ENCODE results near the gene GASK1A. TPM values are rescaled to one million over a fixed set of nuclear protein-coding genes. Genes with fewer than 3 reads are reported as not detected.

GASK1A gene
- total and polyA plus RNA-seq, 10 of the 15 experiments (the other 5 are each of a cell fraction or from before 2014, with no cell fraction given): 0.18 TPM; not detected in 9

GRCh38 chr3:43062040-43062563 is 83.0 kb downstream of the GASK1A start:
- ChIA-PET CTCF (no interaction called here), SMC1A (ENCODE audit: uncharacterized antibody, unreplicated experiment) (no interaction called here), RAD21 (ENCODE audit: unreplicated experiment) (no interaction called here), POLR2A (no interaction called here)
- H3K4me2 ChIP-seq (ENCODE audit: control insufficient read depth, insufficient read depth): no peak overlapping the region
- no peak for ATAC-seq
- no TSS peak for BruUV-seq (replicated peaks)
- DNase-seq (ENCODE audit: low read depth, low spot score): no peak
- no peak overlapping the region for H2AFZ ChIP-seq (ENCODE audit: control insufficient read depth, low read depth, low read length)
- no peak overlapping the region for H3K4me3 ChIP-seq
- H3K27ac ChIP-seq (ENCODE audit: control insufficient read depth, insufficient read depth): no peak overlapping the region
- H4K20me1 ChIP-seq (ENCODE audit: control insufficient read depth, insufficient read depth): no peaks in the 10 kb centered on the region
- no peaks in the 10 kb centered on the region for H3K27me3 ChIP-seq (replicated peaks in 1 of 2; ENCODE audit: control insufficient read depth in 2 of 2, insufficient read depth in 2 of 2, low read length in 1 of 2)
- no peaks in the 10 kb centered on the region for H3K4me1 ChIP-seq (ENCODE audit: control insufficient read depth, insufficient read depth, low read length)
- no peaks in the 10 kb centered on the region for H3K36me3 ChIP-seq (ENCODE audit: control insufficient read depth in 2 of 2, insufficient read depth in 2 of 2, low read length in 1 of 2)
- intact Hi-C loops (cut with micrococcal nuclease; ENCODE audit: unreplicated experiment) (no loop called here), in situ Hi-C loops (cut with MboI) (no loop called here)
- TF ChIP-seq USF2 (IDR thresholded peaks at IDR 0.05; ENCODE audit: borderline replicate concordance, low read depth, low read length): no peak
- TF ChIP-seq ZBTB4 (CRISPR knock-in tag; IDR thresholded peaks at IDR 0.05): no peak
- TF ChIP-seq NFXL1 (IDR thresholded peaks at IDR 0.05; ENCODE audit: borderline replicate concordance): no peak
- TF ChIP-seq SUZ12 (IDR thresholded peaks at IDR 0.05; ENCODE audit: unreplicated experiment): no peak
- TF ChIP-seq SPI1 (IDR thresholded peaks at IDR 0.05; ENCODE audit: borderline replicate concordance, insufficient read depth, low read depth, low read length): no peak
- no peak for TF ChIP-seq GATAD2B (conservative IDR thresholded peaks at IDR 0.05; ENCODE audit: low read depth)
- TF ChIP-seq POU2F2 (IDR thresholded peaks at IDR 0.05; ENCODE audit: borderline replicate concordance, low read depth, low read length): no peak
- no peak for TF ChIP-seq NBN (IDR thresholded peaks at IDR 0.05)
- no peak for TF ChIP-seq MTA2 (IDR thresholded peaks at IDR 0.05; ENCODE audit: low read depth)
- TF ChIP-seq NRF1 (conservative IDR thresholded peaks at IDR 0.05; ENCODE audit: low read depth, low read length): no peak
- TF ChIP-seq KAT2A (conservative IDR thresholded peaks at IDR 0.05; ENCODE audit: control insufficient read depth, low read depth, low read length): no peak
- TF ChIP-seq ZNF687 (IDR thresholded peaks at IDR 0.05): no peak
- FAIRE-seq: no peak
- no peak overlapping the region for H3K9ac ChIP-seq (ENCODE audit: control insufficient read depth, insufficient read depth, low read length)
- WGBS (ENCODE audit: insufficient coverage, insufficient replicate concordance, low lambda C conversion rate, missing lambda C conversion rate): 19% methylated on average over 5 of the region's 5 CpGs
- no peaks in the 10 kb centered on the region for H3K79me2 ChIP-seq (ENCODE audit: control insufficient read depth, insufficient read depth, low read length)
- no peaks in the 10 kb centered on the region for H3K9me3 ChIP-seq (replicated peaks; ENCODE audit: control insufficient read depth, insufficient read depth, low read length)

Data from GM12878 (cell line).